Measurements from ENCODE around the gene ENPP3.

GRCh38 chr6:131663578-131664165 is 26.6 kb downstream of the ENPP3 start:
- TF ChIP-seq ZNF416 (CRISPR knock-in tag; IDR thresholded peaks at IDR 0.05) (no peak), CTCF (IDR thresholded peaks at IDR 0.05) (no peak), CREM (CRISPR knock-in tag; IDR thresholded peaks at IDR 0.05) (no peak)
- TF ChIP-seq, protein P1, sequence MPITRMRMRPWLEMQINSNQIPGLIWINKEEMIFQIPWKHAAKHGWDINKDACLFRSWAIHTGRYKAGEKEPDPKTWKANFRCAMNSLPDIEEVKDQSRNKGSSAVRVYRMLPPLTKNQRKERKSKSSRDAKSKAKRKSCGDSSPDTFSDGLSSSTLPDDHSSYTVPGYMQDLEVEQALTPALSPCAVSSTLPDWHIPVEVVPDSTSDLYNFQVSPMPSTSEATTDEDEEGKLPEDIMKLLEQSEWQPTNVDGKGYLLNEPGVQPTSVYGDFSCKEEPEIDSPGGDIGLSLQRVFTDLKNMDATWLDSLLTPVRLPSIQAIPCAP (CRISPR knock-in tag; IDR thresholded peaks at IDR 0.05) = no peak
- TF ChIP-seq, protein P2, sequence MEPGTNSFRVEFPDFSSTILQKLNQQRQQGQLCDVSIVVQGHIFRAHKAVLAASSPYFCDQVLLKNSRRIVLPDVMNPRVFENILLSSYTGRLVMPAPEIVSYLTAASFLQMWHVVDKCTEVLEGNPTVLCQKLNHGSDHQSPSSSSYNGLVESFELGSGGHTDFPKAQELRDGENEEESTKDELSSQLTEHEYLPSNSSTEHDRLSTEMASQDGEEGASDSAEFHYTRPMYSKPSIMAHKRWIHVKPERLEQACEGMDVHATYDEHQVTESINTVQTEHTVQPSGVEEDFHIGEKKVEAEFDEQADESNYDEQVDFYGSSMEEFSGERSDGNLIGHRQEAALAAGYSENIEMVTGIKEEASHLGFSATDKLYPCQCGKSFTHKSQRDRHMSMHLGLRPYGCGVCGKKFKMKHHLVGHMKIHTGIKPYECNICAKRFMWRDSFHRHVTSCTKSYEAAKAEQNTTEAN (CRISPR knock-in tag; IDR thresholded peaks at IDR 0.05) = no peak

Data from WTC11 (cell line).